SH-SY5Y (cell line): ENCODE measurements around the gene ATF5.

ENCODE experiments used
- GATA2 ChIP-seq: IDR thresholded peaks from 2 replicates; pipeline ENCODE4 v1.6.1; 2011; ENCODE audit warnings: mild to moderate bottlenecking, low read depth, low read length
- GATA3 ChIP-seq: IDR thresholded peaks from 2 replicates; pipeline ENCODE4 v1.6.1; 2011; ENCODE audit warnings: low read depth, mild to moderate bottlenecking, low read length, moderate library complexity

The ATF5 gene

GRCh38 chr19:49926515-49926914, 2.5 kb upstream of the ATF5 start:
- TF ChIP-seq GATA3, result no peak
- TF ChIP-seq GATA2, result no peak

- TF ChIP-seq GATA3 (no peak), GATA2 (no peak)
These were observed 1.3 kb upstream of the ATF5 start for GRCh38 chr19:49927526-49928264.

- no peak for TF ChIP-seq GATA2
- TF ChIP-seq GATA3, result no peak
These were observed 842 bp downstream of the ATF5 start for GRCh38 chr19:49929611-49930482.

- TF ChIP-seq GATA3 (no peak), GATA2 (no peak)
These were observed 1.5 kb downstream of the ATF5 start for GRCh38 chr19:49930483-49931011.

- TF ChIP-seq GATA2 (no peak), GATA3 (no peak)
These were observed 2.5 kb downstream of the ATF5 start for GRCh38 chr19:49931293-49932040.

- TF ChIP-seq GATA2, result no peak
These were observed 3.0 kb downstream of the ATF5 start for GRCh38 chr19:49932041-49932451.

- TF ChIP-seq GATA3, result no peak
- TF ChIP-seq GATA2, result no peak
These were observed 3.7 kb downstream of the ATF5 start for GRCh38 chr19:49932731-49933131.

- TF ChIP-seq GATA2 (no peak), GATA3 (no peak)
These were observed 4.6 kb downstream of the ATF5 start for GRCh38 chr19:49933643-49934042.

- TF ChIP-seq GATA3, result no peak
- no peak for TF ChIP-seq GATA2
These were observed 7.5 kb downstream of the ATF5 start for GRCh38 chr19:49936549-49936948.

- TF ChIP-seq GATA2, result no peak
- no peak for TF ChIP-seq GATA3
These were observed 8.9 kb downstream of the ATF5 start for GRCh38 chr19:49937750-49938381.

- TF ChIP-seq GATA3 (no peak), GATA2 (no peak)
These were observed 9.7 kb downstream of the ATF5 start for GRCh38 chr19:49938662-49939061.

- TF ChIP-seq GATA2, result no peak
- TF ChIP-seq GATA3, result no peak
These were observed 10.9 kb downstream of the ATF5 start for GRCh38 chr19:49939721-49940481.

- TF ChIP-seq GATA2 (no peak), GATA3 (no peak)
These were observed 11.4 kb downstream of the ATF5 start for GRCh38 chr19:49940482-49940791.
